HCT116 (cell line): Measurements from ENCODE around the gene PIGH. TPM values are rescaled to one million over a fixed set of nuclear protein-coding genes. Genes with fewer than 3 reads are reported as not detected.

Source experiments
- ATAC-seq: fragments of 200-7000 bp; cut with Tn5 transposase; 2 replicates; pipeline ENCODE4 v1.9.1; 2020; ENCODE audit warnings: mild to moderate bottlenecking, moderate library complexity
- BruUV-seq: library from RNA; stranded (reverse); fragments of 400-500 nt; replicated peaks from 2 replicates; lab custom pipeline; 2021; lab: Mats Ljungman, UMichigan
- CTCF ChIA-PET: fragments of 300-600 bp; sonication (Branson Sonifier 250); formaldehyde crosslinking; loops from one replicate; lab custom pipeline; 2021; ENCODE audit warnings: antibody characterized with exemption; lab: Charles Lee
- POLR2A ChIA-PET: fragments of 300-600, 350-600 bp; sonication (Branson Sonifier 250); formaldehyde crosslinking; loops from one replicate; lab custom pipeline; 2021; ENCODE audit warnings: antibody characterized with exemption; lab: Charles Lee
- RAD21 ChIA-PET, 2 experiments: fragments of 300-600 bp; sonication (Branson Sonifier 250); formaldehyde crosslinking; loops; one replicate each; lab custom pipeline; 2023; ENCODE audit warnings: low total read pairs in 2 of 2; ENCODE audit not compliant: uncharacterized antibody in 2 of 2, unreplicated experiment in 2 of 2, low non-redundant PET in 1 of 2; lab: Charles Lee
- DNase-seq: peaks from one replicate; pipeline ENCODE4 v3.0.0-alpha.2; 2010; ENCODE audit warnings: low read depth, low spot score
- H2AFZ ChIP-seq: fragments of 200-600 bp; shearing (Covaris generic), sonication (generic); 2 replicates; pipeline ENCODE4 v1.6.1; 2017; ENCODE audit warnings: low read depth, mixed run types, mixed read lengths, antibody characterized with exemption, low read length; ENCODE audit not compliant: poor library complexity, severe bottlenecking
- H3K27ac ChIP-seq: 2 replicates; pipeline ENCODE4 v1.5.1; 2012; ENCODE audit warnings: low read depth, low read length
- H3K27me3 ChIP-seq: fragments of 200-600 bp; sonication (generic); 2 replicates; pipeline ENCODE4 v1.6.1; 2016; ENCODE audit warnings: mixed run types, low read length, mixed read lengths; ENCODE audit not compliant: insufficient read depth
- H3K36me3 ChIP-seq, 2 experiments: fragments of 200-500 bp in 1 of 2; fragments of 200-600 bp in 1 of 2; sonication (Bioruptor generic) in 1 of 2; sonication (generic) in 1 of 2; 2 replicates each; pipeline versions ENCODE4 v1.5.1 to v1.6.1; 2014 to 2016; ENCODE audit warnings: low read length in 2 of 2, inconsistent platforms in 1 of 2, mixed read lengths in 1 of 2, mixed run types in 1 of 2; ENCODE audit not compliant: insufficient read depth in 2 of 2, control insufficient read depth in 1 of 2
- H3K4me1 ChIP-seq, 2 experiments: fragments of 200-600 bp in 1 of 2; sonication (generic) in 1 of 2; 2 replicates each; pipeline versions ENCODE4 v1.5.1 to v1.6.1; 2012 to 2017; ENCODE audit warnings: low read length in 2 of 2, inconsistent platforms in 1 of 2, mild to moderate bottlenecking in 1 of 2, mixed read lengths in 1 of 2, mixed run types in 1 of 2, moderate library complexity in 1 of 2; ENCODE audit not compliant: insufficient read depth in 2 of 2, control insufficient read depth in 1 of 2
- H3K4me2 ChIP-seq: fragments of 200-600 bp; sonication (generic); 2 replicates; pipeline ENCODE4 v1.6.1; 2017; ENCODE audit warnings: mixed run types, low read length, mixed read lengths
- H3K4me3 ChIP-seq, 2 experiments: fragments of 200-600 bp in 1 of 2; sonication (generic) in 1 of 2; replicated peaks in 1 of 2; 2 replicates each; pipeline ENCODE4 v1.5.1; 2011 to 2016; ENCODE audit warnings: low read length in 2 of 2, control low read depth in 1 of 2, low read depth in 1 of 2, mild to moderate bottlenecking in 1 of 2, mixed read lengths in 1 of 2, mixed run types in 1 of 2
- H3K79me2 ChIP-seq: fragments of 200-600 bp; sonication (generic); 2 replicates; pipeline ENCODE4 v1.6.1; 2017; ENCODE audit warnings: mild to moderate bottlenecking, mixed run types, low read length, moderate library complexity, mixed read lengths; ENCODE audit not compliant: insufficient read depth
- H3K9ac ChIP-seq: fragments of 200-600 bp; sonication (generic); 2 replicates; pipeline ENCODE4 v1.6.1; 2016; ENCODE audit warnings: low read length, mixed read lengths
- H3K9me2 ChIP-seq: fragments of 200-600 bp; sonication (generic), shearing (Covaris generic); 2 replicates; pipeline ENCODE4 v1.6.1; 2017; ENCODE audit warnings: mixed run types, mild to moderate bottlenecking, moderate library complexity; ENCODE audit not compliant: insufficient read depth
- H3K9me3 ChIP-seq, 2 experiments: fragments of 200-500 bp in 1 of 2; fragments of 200-600 bp in 1 of 2; sonication (Bioruptor generic) in 1 of 2; sonication (generic) in 1 of 2; 2 replicates each; pipeline ENCODE4 v1.6.1; 2014 to 2017; ENCODE audit warnings: low read length in 2 of 2, mixed read lengths in 2 of 2, inconsistent platforms in 1 of 2, low read depth in 1 of 2, mild to moderate bottlenecking in 1 of 2, mixed run types in 1 of 2, moderate library complexity in 1 of 2; ENCODE audit not compliant: control insufficient read depth in 1 of 2, insufficient read depth in 1 of 2
- H4K20me1 ChIP-seq: fragments of 200-600 bp; sonication (generic), shearing (Covaris generic); 2 replicates; pipeline ENCODE4 v1.6.1; 2017; ENCODE audit warnings: mixed run types, mild to moderate bottlenecking, moderate library complexity; ENCODE audit not compliant: insufficient read depth
- CEBPB ChIP-seq: IDR thresholded peaks from 2 replicates; pipeline ENCODE4 v1.6.1; 2012; ENCODE audit warnings: low read depth
- EGR1 ChIP-seq: IDR thresholded peaks from 2 replicates; pipeline ENCODE4 v1.6.1; 2012; ENCODE audit warnings: low read depth
- ELF1 ChIP-seq: IDR thresholded peaks from 2 replicates; pipeline ENCODE4 v1.6.1; 2012; ENCODE audit warnings: low read depth, borderline replicate concordance
- EZH2phosphoT487 ChIP-seq: fragments of 200-600 bp; IDR thresholded peaks from 2 replicates; pipeline ENCODE4 v1.6.1; 2018; ENCODE audit warnings: antibody characterized with exemption, borderline replicate concordance
- POLR2AphosphoS5 ChIP-seq: IDR thresholded peaks from 2 replicates; pipeline ENCODE4 v1.6.1; 2011; ENCODE audit warnings: mild to moderate bottlenecking, low read depth, low read length, moderate library complexity
- TCF7L2 ChIP-seq: IDR thresholded peaks from 2 replicates; pipeline ENCODE4 v1.7.0; 2011; ENCODE audit warnings: borderline replicate concordance, inconsistent platforms; ENCODE audit not compliant: insufficient read depth, insufficient read length; ENCODE audit errors: extremely low read depth
- intact Hi-C: fragments of 100-400 bp; cut with micrococcal nuclease; formaldehyde crosslinking; loops from 2 replicates; pipeline ENCODE4 v1.10.0; 2022
- total RNA-seq: library from RNA; stranded (reverse); gene quantifications from one replicate; pipeline ENCODE4 v1.2.1, GENCODE V29; 2021; ENCODE audit not compliant: unreplicated experiment
- TF ChIP-seq, protein P1 (sequence below): IDR thresholded peaks from 2 replicates; pipeline ENCODE4 v1.6.1; 2011; ENCODE audit warnings: mild to moderate bottlenecking, low read length, moderate library complexity; ENCODE audit not compliant: insufficient replicate concordance; ENCODE audit errors: extremely low read depth
- TF ChIP-seq, protein P2 (sequence below): IDR thresholded peaks from 2 replicates; pipeline ENCODE4 v1.6.1; 2012

Gene PIGH
- total RNA-seq, 1 experiment from 2014 or later: 20.9 TPM

DNA sequence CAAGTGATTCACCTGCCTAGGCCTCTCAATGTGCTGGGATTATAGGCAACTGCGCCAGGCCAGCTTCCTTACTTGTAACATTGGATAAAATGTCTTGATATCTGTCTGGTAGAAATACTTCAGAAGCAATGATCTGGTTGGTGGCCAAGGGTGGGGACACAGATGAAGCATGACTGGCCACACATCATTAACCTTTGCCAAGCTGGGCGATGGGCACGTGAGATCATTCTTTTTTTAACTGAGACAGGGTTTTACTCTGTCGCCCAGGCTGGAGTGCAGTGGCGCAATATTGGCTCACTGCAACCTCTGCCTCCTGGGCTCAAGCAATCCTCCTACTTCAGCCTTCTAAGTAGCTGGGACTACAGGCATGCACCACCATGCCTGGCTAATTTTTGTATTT is 35.8 kb downstream of the PIGH start:
- ATAC-seq (no peak), DNase-seq (no peak)
- Histone ChIP-seq H3K79me2 (no peaks in the 10 kb centered on the region), H3K9me2 (no peaks in the 10 kb centered on the region), H2AFZ (no peak overlapping the region), H3K4me1 (no peaks in the 10 kb centered on the region; a peak in 2 of 4 replicates), H3K9me3 (no peaks in the 10 kb centered on the region), H3K27me3 (no peaks in the 10 kb centered on the region), H3K36me3 (no peaks in the 10 kb centered on the region), H4K20me1 (no peaks in the 10 kb centered on the region), H3K9ac (no peak overlapping the region), H3K27ac (no peak overlapping the region), H3K4me3 (no peak overlapping the region), H3K4me2 (no peak overlapping the region)
- ChIA-PET POLR2A (no interaction called here), CTCF (interaction anchor here (1.1 kb wide), 1 partner anchor 37 kb away, joined by 3 read pairs; no protein-coding TSS in a partner anchor), RAD21 (no interaction called here)
- BruUV-seq: no TSS peak
- intact Hi-C loops: no loop called here
- TF ChIP-seq, protein P1, sequence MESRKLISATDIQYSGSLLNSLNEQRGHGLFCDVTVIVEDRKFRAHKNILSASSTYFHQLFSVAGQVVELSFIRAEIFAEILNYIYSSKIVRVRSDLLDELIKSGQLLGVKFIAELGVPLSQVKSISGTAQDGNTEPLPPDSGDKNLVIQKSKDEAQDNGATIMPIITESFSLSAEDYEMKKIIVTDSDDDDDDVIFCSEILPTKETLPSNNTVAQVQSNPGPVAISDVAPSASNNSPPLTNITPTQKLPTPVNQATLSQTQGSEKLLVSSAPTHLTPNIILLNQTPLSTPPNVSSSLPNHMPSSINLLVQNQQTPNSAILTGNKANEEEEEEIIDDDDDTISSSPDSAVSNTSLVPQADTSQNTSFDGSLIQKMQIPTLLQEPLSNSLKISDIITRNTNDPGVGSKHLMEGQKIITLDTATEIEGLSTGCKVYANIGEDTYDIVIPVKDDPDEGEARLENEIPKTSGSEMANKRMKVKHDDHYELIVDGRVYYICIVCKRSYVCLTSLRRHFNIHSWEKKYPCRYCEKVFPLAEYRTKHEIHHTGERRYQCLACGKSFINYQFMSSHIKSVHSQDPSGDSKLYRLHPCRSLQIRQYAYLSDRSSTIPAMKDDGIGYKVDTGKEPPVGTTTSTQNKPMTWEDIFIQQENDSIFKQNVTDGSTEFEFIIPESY: no peak
- TF ChIP-seq POLR2AphosphoS5 (no peak), TCF7L2 (no peak), ELF1 (no peak), EZH2phosphoT487 (no peak), EGR1 (no peak), CEBPB (no peak)
- TF ChIP-seq, protein P2, sequence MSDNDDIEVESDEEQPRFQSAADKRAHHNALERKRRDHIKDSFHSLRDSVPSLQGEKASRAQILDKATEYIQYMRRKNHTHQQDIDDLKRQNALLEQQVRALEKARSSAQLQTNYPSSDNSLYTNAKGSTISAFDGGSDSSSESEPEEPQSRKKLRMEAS: no peak
